C4-2B (cell line): ENCODE results near the gene BRD1.
"Not testable (repeated sequence)": the region's sequence is repeated elsewhere in the genome, so short reads cannot be mapped to it uniquely, and the experiment has no call there.

Experiments
- H3K27ac ChIP-seq: fragments of 450-650 bp; 2 replicates; pipeline ENCODE4 v1.5.1; 2017
- CTCF ChIP-seq: fragments of 450-650 bp; conservative IDR thresholded peaks from 2 replicates; pipeline ENCODE4 v1.5.1; 2017; ENCODE audit warnings: mild to moderate bottlenecking
- ZFX ChIP-seq: fragments of 450-650 bp; IDR thresholded peaks from 2 replicates; pipeline ENCODE4 v1.6.1; 2017

BRD1 gene

GRCh38 chr22:49783036-49783746 is 44.5 kb downstream of the BRD1 start:
- H3K27ac ChIP-seq, result no peak overlapping the region
- TF ChIP-seq ZFX (no peak), CTCF (no peak)

- not testable (repeated sequence) for H3K27ac ChIP-seq
Observed at GRCh38 chr22:49781886-49782285, 45.8 kb downstream of the BRD1 start.

GRCh38 chr22:49781289-49781782 is 46.3 kb downstream of the BRD1 start:
- no peak for TF ChIP-seq CTCF
- no peak for TF ChIP-seq ZFX
- H3K27ac ChIP-seq, result no peak overlapping the region

- TF ChIP-seq ZFX, result no peak
- no peak for TF ChIP-seq CTCF
- no peak overlapping the region for H3K27ac ChIP-seq
Observed at GRCh38 chr22:49780698-49781288, 46.9 kb downstream of the BRD1 start.

GRCh38 chr22:49779853-49780697 is 47.6 kb downstream of the BRD1 start:
- TF ChIP-seq ZFX (no peak), CTCF (no peak)
- no peak overlapping the region for H3K27ac ChIP-seq

GRCh38 chr22:49779211-49779610 is 48.5 kb downstream of the BRD1 start:
- H3K27ac ChIP-seq, result no peak overlapping the region
- TF ChIP-seq ZFX, result no peak
- TF ChIP-seq CTCF, result no peak

- TF ChIP-seq CTCF (no peak), ZFX (no peak)
- H3K27ac ChIP-seq, result no peak overlapping the region
Observed at GRCh38 chr22:49777569-49778249, 50.0 kb downstream of the BRD1 start.
